IPS DF 19.7 (cell line): ENCODE measurements around the gene FERMT2.

Experiments used
- DNase-seq: peaks from one replicate; pipeline ENCODE4 v3.0.0-alpha.2; 2013; ENCODE audit warnings: low read depth, low spot score

FERMT2 gene

GRCh38 chr14:52950898-52951680, at the start of gene FERMT2:
Gene FERMT2, minus strand, starts transcription at chr14:52951050. Its CDS starts 482 bp downstream, at chr14:52950568.
- no peak for DNase-seq

GRCh38 chr14:52998376-52999015, 47.6 kb upstream of the FERMT2 start:
- DNase-seq = no peak

- DNase-seq = no peak
These were observed 45.6 kb upstream of the FERMT2 start for GRCh38 chr14:52996493-52996892.

- DNase-seq = no peak
These were observed 45.1 kb upstream of the FERMT2 start for GRCh38 chr14:52995998-52996397.

GRCh38 chr14:52992236-52992870, 41.5 kb upstream of the FERMT2 start:
- DNase-seq = no peak

GRCh38 chr14:52988139-52988538, 37.3 kb upstream of the FERMT2 start:
- DNase-seq = no peak

- DNase-seq = no peak
These were observed 36.7 kb upstream of the FERMT2 start for GRCh38 chr14:52987514-52987913.

- no peak for DNase-seq
These were observed 36.2 kb upstream of the FERMT2 start for GRCh38 chr14:52987042-52987441.

- DNase-seq = no peak
These were observed 26.9 kb upstream of the FERMT2 start for GRCh38 chr14:52977798-52978197.

- no peak for DNase-seq
These were observed 23.6 kb upstream of the FERMT2 start for GRCh38 chr14:52974406-52974805.

GRCh38 chr14:52961060-52961639, 10.3 kb upstream of the FERMT2 start:
- DNase-seq = peak; percentile 68

GRCh38 chr14:52960627-52961026, 9.8 kb upstream of the FERMT2 start:
- no peak for DNase-seq

GRCh38 chr14:52954346-52955214, 3.7 kb upstream of the FERMT2 start:
- DNase-seq = no peak

GRCh38 chr14:52951681-52952554, 1.1 kb upstream of the FERMT2 start:
- DNase-seq = no peak

GRCh38 chr14:52950410-52950897, 396 bp downstream of the FERMT2 start:
- DNase-seq = no peak

GRCh38 chr14:52949711-52950409, 990 bp downstream of the FERMT2 start:
- DNase-seq = no peak

GRCh38 chr14:52949249-52949648, 1.6 kb downstream of the FERMT2 start:
- DNase-seq = no peak

GRCh38 chr14:52948836-52949235, 2.0 kb downstream of the FERMT2 start:
- no peak for DNase-seq

- DNase-seq = no peak
These were observed 2.8 kb downstream of the FERMT2 start for GRCh38 chr14:52948039-52948438.

GRCh38 chr14:52944254-52944653, 6.6 kb downstream of the FERMT2 start:
- DNase-seq = no peak
